Activated naive CD8-positive, alpha-beta T cell treated with anti-CD3 and anti-CD28 coated beads for 36 hours (primary cell): ENCODE data around the gene ABHD16B. TPM values are rescaled to one million over a fixed set of nuclear protein-coding genes. Genes with fewer than 3 reads are reported as not detected.
"Not testable (repeated sequence)": the region's sequence is repeated elsewhere in the genome, so short reads cannot be mapped to it uniquely, and the experiment has no call there.

Experiments used
- DNase-seq: peaks from one replicate; pipeline ENCODE4 v3.0.0; 2021
- H3K27ac Mint-ChIP-seq: one replicate; pipeline ENCODE4 v1.8.0; 2022; ENCODE audit warnings: mild to moderate bottlenecking, moderate library complexity, mixed read lengths
- H3K27me3 Mint-ChIP-seq: one replicate; pipeline ENCODE4 v1.8.0; 2022; ENCODE audit warnings: mild to moderate bottlenecking, mixed read lengths
- H3K36me3 Mint-ChIP-seq: one replicate; pipeline ENCODE4 v1.8.0; 2021; ENCODE audit warnings: mild to moderate bottlenecking, mixed read lengths
- H3K4me1 Mint-ChIP-seq: one replicate; pipeline ENCODE4 v1.8.0; 2021; ENCODE audit warnings: mixed read lengths
- H3K4me3 Mint-ChIP-seq: one replicate; pipeline ENCODE4 v1.8.0; 2022; ENCODE audit warnings: mild to moderate bottlenecking, moderate library complexity, mixed read lengths
- H3K9me3 Mint-ChIP-seq: one replicate; pipeline ENCODE4 v1.8.0; 2022; ENCODE audit warnings: mixed read lengths
- total RNA-seq, 2 experiments: library from RNA; stranded (reverse); gene quantifications; one replicate each; pipeline ENCODE4 v1.2.3, GENCODE V29; 2021

ABHD16B gene
- total RNA-seq, 2 experiments from 2014 or later: not detected

- Mint-ChIP-seq H3K36me3 (no peaks in the 10 kb centered on the region), H3K9me3 (no peaks in the 10 kb centered on the region), H3K4me3 (no peak overlapping the region), H3K27me3 (peaks cover 47% of the 10 kb centered on the region), H3K27ac (no peak overlapping the region), H3K4me1 (peaks cover 4% of the 10 kb centered on the region)
- no peak for DNase-seq
These were observed 16.7 kb upstream of the ABHD16B start for GRCh38 chr20:63844511-63844991.

GRCh38 chr20:63846128-63846771 is 15.0 kb upstream of the ABHD16B start:
- no peak for DNase-seq
- Mint-ChIP-seq H3K4me3 (no peak overlapping the region), H3K27ac (no peak overlapping the region), H3K9me3 (no peaks in the 10 kb centered on the region), H3K36me3 (no peaks in the 10 kb centered on the region), H3K27me3 (peaks cover 47% of the 10 kb centered on the region), H3K4me1 (peaks cover 12% of the 10 kb centered on the region)

- peaks cover 45% of the 10 kb centered on the region for H3K27me3 Mint-ChIP-seq
- H3K9me3 Mint-ChIP-seq: no peaks in the 10 kb centered on the region
- DNase-seq: no peak
- peaks cover 14% of the 10 kb centered on the region for H3K4me1 Mint-ChIP-seq
- no peaks in the 10 kb centered on the region for H3K36me3 Mint-ChIP-seq
- H3K4me3 Mint-ChIP-seq: no peak overlapping the region
- no peak overlapping the region for H3K27ac Mint-ChIP-seq
These were observed 14.4 kb upstream of the ABHD16B start for GRCh38 chr20:63846888-63847236.

GRCh38 chr20:63847237-63848002 is 13.9 kb upstream of the ABHD16B start:
- no peaks in the 10 kb centered on the region for H3K36me3 Mint-ChIP-seq
- H3K27me3 Mint-ChIP-seq: peaks cover 43% of the 10 kb centered on the region
- peaks cover 17% of the 10 kb centered on the region for H3K4me1 Mint-ChIP-seq
- no peak overlapping the region for H3K27ac Mint-ChIP-seq
- H3K4me3 Mint-ChIP-seq: no peak overlapping the region
- H3K9me3 Mint-ChIP-seq: no peaks in the 10 kb centered on the region
- no peak for DNase-seq

- peaks cover 38% of the 10 kb centered on the region for H3K27me3 Mint-ChIP-seq
These were observed 13.0 kb upstream of the ABHD16B start for GRCh38 chr20:63848003-63848911.

GRCh38 chr20:63850689-63851547 is 10.4 kb upstream of the ABHD16B start:
- Mint-ChIP-seq H3K27me3 (peaks cover 14% of the 10 kb centered on the region), H3K9me3 (no peaks in the 10 kb centered on the region), H3K4me3 (no peak overlapping the region), H3K36me3 (no peaks in the 10 kb centered on the region), H3K27ac (no peak overlapping the region), H3K4me1 (peaks cover 16% of the 10 kb centered on the region)
- DNase-seq: peak; percentile 76

More at GRCh38 chr20:63848003-63848911, 13.0 kb upstream of the ABHD16B start:
- DNase-seq: no peak
- Mint-ChIP-seq H3K27ac (no peak overlapping the region), H3K9me3 (no peaks in the 10 kb centered on the region), H3K4me1 (peaks cover 17% of the 10 kb centered on the region), H3K4me3 (no peak overlapping the region), H3K36me3 (no peaks in the 10 kb centered on the region)

GRCh38 chr20:63851548-63851943 is 9.8 kb upstream of the ABHD16B start:
- Mint-ChIP-seq H3K27me3 (peaks cover 11% of the 10 kb centered on the region), H3K4me1 (peaks cover 14% of the 10 kb centered on the region)

GRCh38 chr20:63853733-63854068 is 7.6 kb upstream of the ABHD16B start:
- not testable (repeated sequence) for H3K27me3 Mint-ChIP-seq, DNase-seq, H3K9me3 Mint-ChIP-seq, H3K4me3 Mint-ChIP-seq, H3K36me3 Mint-ChIP-seq, H3K27ac Mint-ChIP-seq
- H3K4me1 Mint-ChIP-seq: peaks cover 25% of the 10 kb centered on the region

More at GRCh38 chr20:63851548-63851943, 9.8 kb upstream of the ABHD16B start:
- not testable (repeated sequence) for DNase-seq, H3K9me3 Mint-ChIP-seq, H3K4me3 Mint-ChIP-seq, H3K27ac Mint-ChIP-seq, H3K36me3 Mint-ChIP-seq

GRCh38 chr20:63854069-63854765 is 7.1 kb upstream of the ABHD16B start:
- Mint-ChIP-seq H3K9me3 (no peaks in the 10 kb centered on the region), H3K4me1 (peaks cover 30% of the 10 kb centered on the region), H3K27me3 (peaks cover 5% of the 10 kb centered on the region), H3K36me3 (no peaks in the 10 kb centered on the region), H3K27ac (no peak overlapping the region), H3K4me3 (no peak overlapping the region)
- DNase-seq: no peak

- Mint-ChIP-seq H3K4me1 (peaks cover 33% of the 10 kb centered on the region), H3K27ac (no peak overlapping the region), H3K27me3 (peaks cover 4% of the 10 kb centered on the region), H3K36me3 (no peaks in the 10 kb centered on the region), H3K4me3 (no peak overlapping the region), H3K9me3 (no peaks in the 10 kb centered on the region)
- DNase-seq: no peak
These were observed 6.4 kb upstream of the ABHD16B start for GRCh38 chr20:63854766-63855362.

- peaks cover 32% of the 10 kb centered on the region for H3K4me1 Mint-ChIP-seq
- H3K4me3 Mint-ChIP-seq: no peak overlapping the region
- no peak for DNase-seq
- H3K27me3 Mint-ChIP-seq: peaks cover 4% of the 10 kb centered on the region
- no peak overlapping the region for H3K27ac Mint-ChIP-seq
- H3K36me3 Mint-ChIP-seq: no peaks in the 10 kb centered on the region
- H3K9me3 Mint-ChIP-seq: no peaks in the 10 kb centered on the region
These were observed 5.8 kb upstream of the ABHD16B start for GRCh38 chr20:63855363-63856097.

GRCh38 chr20:63856098-63856511 is 5.2 kb upstream of the ABHD16B start:
- Mint-ChIP-seq H3K36me3 (no peaks in the 10 kb centered on the region), H3K27ac (no peak overlapping the region), H3K27me3 (peaks cover 4% of the 10 kb centered on the region), H3K4me3 (no peak overlapping the region), H3K9me3 (no peaks in the 10 kb centered on the region), H3K4me1 (peaks cover 26% of the 10 kb centered on the region)
- no peak for DNase-seq

GRCh38 chr20:63857764-63858392 is 3.4 kb upstream of the ABHD16B start:
- H3K27me3 Mint-ChIP-seq: no peaks in the 10 kb centered on the region
- H3K27ac Mint-ChIP-seq: no peak overlapping the region
- H3K4me1 Mint-ChIP-seq: peaks cover 19% of the 10 kb centered on the region
- H3K4me3 Mint-ChIP-seq: no peak overlapping the region
- H3K9me3 Mint-ChIP-seq: no peaks in the 10 kb centered on the region
- no peak for DNase-seq
- no peaks in the 10 kb centered on the region for H3K36me3 Mint-ChIP-seq
